NCI-H1092 (cell line): ENCODE results near the gene ADAMTS5.

Experiments used
- DNase-seq: peaks from one replicate; lab custom pipeline; 2025; lab: John Stamatoyannopoulos, UW

The ADAMTS5 gene

DNA sequence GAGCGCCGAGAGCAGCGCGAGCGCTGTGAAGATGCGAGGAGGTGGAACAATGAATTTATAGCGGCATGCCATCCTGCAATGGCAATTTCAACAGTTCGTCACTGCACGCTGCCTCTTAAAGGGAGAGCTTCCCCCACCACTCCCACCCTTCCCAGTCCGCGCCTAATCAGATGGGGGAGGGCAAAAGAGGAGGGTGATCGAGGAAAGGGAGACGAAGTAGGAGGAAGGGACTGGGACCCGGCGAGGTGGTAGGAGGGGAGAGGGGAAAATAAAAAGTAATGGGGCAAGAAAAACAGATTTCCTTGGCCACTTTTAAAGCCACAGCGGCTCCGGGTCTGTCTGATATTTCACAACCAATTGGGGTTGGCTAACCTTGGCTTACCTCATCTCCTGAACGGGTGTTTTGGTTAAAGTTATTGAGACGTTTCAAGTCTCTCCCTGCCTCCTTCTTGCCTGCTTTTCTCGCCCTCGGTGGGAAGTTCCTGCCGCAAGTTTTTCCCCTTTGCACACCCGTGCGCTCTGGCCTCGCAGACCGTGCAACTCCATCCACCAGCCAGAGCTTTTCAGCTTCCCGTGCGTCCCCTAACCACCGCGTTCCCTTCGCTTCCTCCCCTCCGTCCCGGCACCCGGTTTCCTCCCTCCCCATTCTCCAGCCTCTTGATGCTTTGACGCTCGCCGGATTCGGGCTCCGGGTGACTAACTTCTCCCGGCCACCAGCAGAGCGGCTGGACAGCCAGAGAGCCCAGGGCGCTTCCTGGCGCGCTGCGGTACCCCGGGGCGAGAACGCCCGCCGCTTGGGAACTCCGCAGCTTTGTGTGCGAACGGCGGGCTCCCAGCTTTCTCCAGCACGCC is at the start of gene ADAMTS5:
Gene ADAMTS5, minus strand, starts transcription at position 27 of the 852 bp plus-strand sequence. CDS start 697 bp downstream, outside the sequence.
- no peak for DNase-seq

- no peak for DNase-seq
These were observed 34.6 kb upstream of the ADAMTS5 start for GRCh38 chr21:27001526-27001925.

GRCh38 chr21:26983576-26983975 is 16.7 kb upstream of the ADAMTS5 start:
- DNase-seq, result no peak

DNA sequence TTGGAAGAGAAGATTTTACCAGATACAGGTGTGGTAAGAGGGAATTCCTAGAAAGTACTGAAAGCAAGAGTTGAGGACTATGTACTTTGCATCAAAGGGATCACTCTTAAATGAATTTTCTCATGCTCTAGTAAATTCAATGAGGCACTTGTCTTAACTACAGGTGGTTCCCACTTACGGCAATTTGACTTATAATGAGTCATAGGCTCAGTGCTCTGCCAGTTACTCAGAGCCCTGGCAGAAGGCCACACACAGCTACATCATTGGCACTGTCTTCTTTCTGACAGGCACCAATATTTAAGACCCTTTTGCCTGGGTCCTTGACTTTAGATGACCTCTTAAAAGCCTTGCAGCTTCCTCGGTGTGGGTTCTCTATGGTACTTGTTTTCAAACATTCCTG is 15.9 kb upstream of the ADAMTS5 start:
- DNase-seq, result no peak

GRCh38 chr21:26977746-26978145 is 10.9 kb upstream of the ADAMTS5 start:
- DNase-seq, result no peak

GRCh38 chr21:26973226-26973625 is 6.3 kb upstream of the ADAMTS5 start:
- DNase-seq, result no peak

- DNase-seq, result no peak
These were observed 5.3 kb upstream of the ADAMTS5 start for GRCh38 chr21:26972192-26972591.

DNA sequence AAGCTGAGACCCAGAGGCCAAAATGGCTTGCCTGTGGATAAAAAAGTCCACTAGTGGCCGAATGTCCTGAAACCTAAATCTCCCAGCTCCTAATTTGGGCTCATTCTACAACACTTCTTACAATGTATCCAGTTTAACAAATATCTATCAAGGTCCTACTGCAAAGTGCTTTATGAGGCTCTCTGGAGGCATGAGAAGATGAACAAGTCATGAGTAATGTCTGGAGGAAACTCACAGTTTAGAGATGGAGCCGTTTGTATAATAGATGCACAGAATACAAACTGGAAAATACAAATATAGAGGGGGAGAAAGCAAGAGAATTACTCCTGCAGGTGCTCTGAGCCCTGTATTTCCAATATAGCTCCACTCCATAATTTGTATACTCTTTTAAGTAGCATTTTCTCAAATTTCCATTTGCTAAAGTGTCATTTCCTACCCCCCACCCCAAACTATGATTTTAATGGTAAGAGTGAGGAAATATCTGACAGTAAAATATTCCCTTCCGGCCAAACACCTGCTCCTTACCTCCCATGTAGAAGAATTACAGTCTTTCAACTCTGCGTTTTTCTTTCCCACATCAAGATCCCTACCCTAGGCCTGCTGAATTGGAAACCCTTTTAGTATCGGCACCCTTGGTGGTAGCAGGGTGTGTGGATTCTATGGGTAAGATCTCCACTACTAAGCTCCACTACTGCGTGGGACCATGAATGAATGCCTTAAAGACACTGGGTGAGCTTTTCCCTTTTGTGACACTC is 3.3 kb upstream of the ADAMTS5 start:
- DNase-seq, result no peak

- no peak for DNase-seq
These were observed 233 bp downstream of the ADAMTS5 start for GRCh38 chr21:26966649-26967061.

DNA sequence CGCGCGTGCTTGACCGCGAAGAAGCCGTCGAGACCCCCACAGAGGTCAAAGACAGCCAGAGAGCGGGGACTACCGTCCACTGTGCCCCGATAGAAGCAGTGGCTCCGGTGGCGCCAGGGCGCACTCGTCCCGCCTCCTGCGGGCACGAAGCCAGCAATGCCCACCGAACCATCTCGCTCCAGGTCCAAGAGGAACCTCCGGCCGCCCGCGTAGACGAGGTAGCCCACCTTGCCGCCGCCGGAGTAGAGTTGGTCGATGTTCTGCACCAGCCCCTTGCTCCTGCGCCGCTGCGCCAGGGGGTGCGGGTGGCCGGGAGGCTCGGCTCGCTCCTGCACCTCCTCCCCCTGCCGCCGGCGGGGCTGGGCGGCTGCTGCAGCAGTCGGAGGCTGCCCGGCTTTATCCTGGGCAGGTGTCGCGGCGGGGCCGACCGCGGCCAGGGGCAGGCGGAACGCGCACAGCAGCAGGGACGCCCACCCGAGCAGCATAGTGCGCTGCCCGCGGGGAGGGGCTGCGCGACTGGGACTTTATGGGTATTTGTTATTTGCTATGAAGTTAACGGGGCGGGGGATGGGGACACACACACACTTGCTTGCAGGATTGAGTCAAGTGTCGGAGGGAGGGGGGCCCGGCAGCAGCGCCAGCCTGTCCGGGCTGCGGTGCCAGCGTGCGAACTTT is 844 bp downstream of the ADAMTS5 start:
- DNase-seq, result no peak

DNA sequence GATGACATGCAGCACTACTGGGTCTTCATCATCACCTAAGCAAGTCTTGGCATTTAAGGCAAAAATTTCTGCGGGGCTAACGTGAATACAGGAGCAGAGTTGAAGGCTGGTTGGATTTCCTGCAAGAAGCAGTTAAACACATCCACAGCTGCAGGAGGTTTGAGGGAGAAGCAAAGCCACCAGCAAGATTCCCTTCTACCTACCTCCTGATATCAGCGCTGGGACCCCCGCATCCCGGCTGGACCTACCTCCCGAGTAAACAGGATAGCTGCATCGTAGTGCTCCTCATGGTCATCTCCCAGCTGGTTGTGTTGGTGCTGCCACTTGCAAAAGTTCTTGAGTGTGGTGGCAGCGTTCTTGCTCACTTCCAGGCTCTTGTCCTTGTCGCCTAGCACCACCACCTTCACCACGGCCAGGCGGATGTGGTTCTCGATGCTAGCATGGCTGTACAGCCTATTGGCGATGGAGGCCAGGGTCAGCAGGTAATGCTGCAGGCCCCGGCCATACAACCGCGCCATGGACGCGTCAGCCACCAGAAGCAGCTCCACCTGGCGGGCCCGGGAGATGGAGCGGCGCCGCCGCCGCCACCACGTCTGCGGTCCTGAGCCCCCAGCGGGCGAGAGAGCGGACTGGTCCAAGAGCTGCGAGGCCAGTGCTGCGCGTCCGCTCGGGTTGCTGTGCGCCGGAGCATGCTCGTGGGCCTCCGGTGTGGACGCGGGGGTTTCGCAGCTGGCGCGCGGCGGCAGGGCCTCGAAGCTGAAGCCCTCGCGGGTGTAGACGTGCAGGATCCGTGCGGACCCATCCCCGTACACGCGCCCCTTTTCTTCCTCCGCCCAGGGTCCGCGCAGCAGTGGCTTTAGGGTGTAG is 1.6 kb downstream of the ADAMTS5 start:
- DNase-seq, result no peak

GRCh38 chr21:26964170-26964778 is 2.6 kb downstream of the ADAMTS5 start:
- no peak for DNase-seq

DNA sequence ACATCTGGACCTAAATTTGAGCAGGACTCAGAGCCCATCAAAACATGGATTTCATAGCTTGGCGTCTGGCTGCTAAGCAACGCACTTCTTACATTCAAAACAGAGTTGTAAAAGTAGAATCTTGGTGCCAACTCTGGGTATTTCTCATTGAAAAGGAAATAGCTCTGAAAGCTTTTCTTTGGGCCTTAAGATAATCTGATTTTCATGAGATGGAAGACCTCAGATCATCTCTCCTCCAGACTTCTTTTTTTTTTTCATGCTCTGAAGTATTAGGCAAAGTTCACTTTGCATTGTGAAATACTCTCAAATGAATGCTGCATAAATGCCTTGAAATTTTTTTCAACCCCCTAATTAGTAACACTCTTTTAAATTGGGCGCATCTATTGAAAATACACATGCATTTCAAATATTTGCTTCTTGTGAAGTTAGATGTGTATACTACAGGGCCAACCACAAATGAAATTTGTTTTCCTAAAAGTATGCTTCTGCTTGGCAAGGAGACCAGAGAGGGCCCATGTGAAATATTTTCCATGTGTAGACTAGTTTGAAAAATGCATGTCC is 4.2 kb downstream of the ADAMTS5 start:
- no peak for DNase-seq

GRCh38 chr21:26961698-26962097 is 5.2 kb downstream of the ADAMTS5 start:
- DNase-seq, result no peak

- no peak for DNase-seq
These were observed 8.1 kb downstream of the ADAMTS5 start for GRCh38 chr21:26958788-26959187.

- no peak for DNase-seq
These were observed 10.1 kb downstream of the ADAMTS5 start for GRCh38 chr21:26956813-26957212.

GRCh38 chr21:26956216-26956615 is 10.7 kb downstream of the ADAMTS5 start:
- DNase-seq, result no peak

DNA sequence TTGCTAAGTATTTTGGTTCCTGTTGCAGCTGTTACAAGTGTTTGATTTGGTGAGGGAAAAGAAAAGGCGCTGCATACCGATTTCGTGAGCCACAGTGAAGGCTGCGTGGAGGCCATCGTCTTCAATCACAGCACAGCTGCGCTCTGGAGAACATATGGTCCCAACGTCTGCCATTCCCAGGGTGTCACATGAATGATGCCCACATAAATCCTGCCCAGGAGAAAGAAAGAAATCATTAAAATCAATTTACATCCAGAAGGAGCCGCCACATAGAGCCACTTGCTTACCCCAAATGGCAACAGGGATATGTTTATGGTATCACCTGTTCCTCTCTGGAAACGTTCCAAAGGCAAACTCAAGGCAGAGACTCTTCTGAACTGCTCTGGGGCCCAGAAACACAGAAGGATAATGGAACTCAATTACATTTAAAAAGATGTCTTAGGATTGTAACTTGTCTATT is 12.2 kb downstream of the ADAMTS5 start:
- no peak for DNase-seq

DNA sequence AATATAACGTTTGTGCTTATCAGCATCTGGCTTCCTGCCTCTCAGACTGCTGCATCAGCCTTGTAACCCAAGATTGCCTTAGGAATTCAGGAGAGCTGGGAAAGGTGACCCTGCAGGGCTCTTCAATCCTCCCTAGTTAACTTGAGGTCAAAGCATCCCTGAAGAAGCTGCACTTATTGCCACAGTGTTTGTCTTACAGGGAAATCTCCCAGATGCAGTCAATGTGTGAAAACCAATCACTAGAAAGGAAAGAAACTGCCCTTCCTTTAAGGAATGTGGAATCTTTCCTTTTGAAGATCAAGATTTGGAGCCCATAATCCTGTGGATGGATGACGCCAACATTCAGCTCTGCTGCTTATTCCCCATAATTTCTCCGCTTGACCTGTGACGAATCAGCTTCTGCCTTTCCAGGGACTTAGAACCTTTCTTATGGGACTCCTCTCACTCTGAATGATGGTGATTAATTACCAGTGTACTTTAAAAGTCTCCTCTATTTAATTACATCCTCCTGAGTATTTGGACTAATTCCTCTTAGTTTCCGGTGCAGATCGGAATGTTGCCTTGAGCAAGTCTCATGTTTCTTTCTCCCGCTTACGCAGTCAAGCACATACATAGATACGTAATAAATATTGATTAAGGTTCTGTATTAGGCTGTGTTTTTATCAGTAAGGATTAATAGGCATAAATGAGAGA is 14.4 kb downstream of the ADAMTS5 start:
- DNase-seq, result no peak

DNA sequence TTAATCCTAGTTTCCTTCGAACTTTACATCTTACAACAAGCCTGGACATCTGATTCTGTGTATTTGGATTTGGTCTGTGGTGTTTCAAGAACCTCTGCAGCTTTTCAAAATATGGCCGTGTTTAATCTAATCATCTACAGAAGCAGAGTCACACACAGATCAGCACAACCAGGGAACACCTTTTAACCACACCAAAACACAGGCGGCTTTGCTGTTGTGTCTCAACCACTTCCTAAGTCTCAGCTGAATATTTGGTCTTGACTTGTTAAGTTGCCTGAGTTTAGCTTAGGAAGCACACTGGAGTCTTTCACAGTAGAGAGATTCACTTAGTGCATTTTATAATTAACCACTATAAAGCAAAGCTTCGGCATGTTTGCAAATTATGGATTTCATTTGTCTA is 17.1 kb downstream of the ADAMTS5 start:
- no peak for DNase-seq
